Mucosa of rectum (tissue), 2 donors: ENCODE measurements around the gene AVP.
"Not testable (repeated sequence)": the region's sequence is repeated elsewhere in the genome, so short reads cannot be mapped to it uniquely, and the experiment has no call there.

Experiments used
- H3K27ac ChIP-seq, 2 donors: one replicate each; pipeline ENCODE4 v1.7.0; 2013; ENCODE audit warnings: inconsistent platforms in 2 of 2, low read depth in 2 of 2, low read length in 2 of 2
- H3K27me3 ChIP-seq, 2 donors: one replicate each; pipeline ENCODE4 v1.7.0; 2013; ENCODE audit warnings: low read length in 2 of 2; ENCODE audit not compliant: control insufficient read depth in 2 of 2, insufficient read depth in 2 of 2
- H3K36me3 ChIP-seq, 2 donors: one replicate each; pipeline ENCODE4 v1.7.0; 2013; ENCODE audit warnings: low read length in 2 of 2; ENCODE audit not compliant: control insufficient read depth in 2 of 2, insufficient read depth in 2 of 2
- H3K4me1 ChIP-seq, 2 donors: one replicate each; pipeline ENCODE4 v1.7.0; 2013; ENCODE audit warnings: low read length in 2 of 2, mild to moderate bottlenecking in 1 of 2; ENCODE audit not compliant: control insufficient read depth in 2 of 2, insufficient read depth in 2 of 2
- H3K4me3 ChIP-seq, 2 donors: one replicate each; pipeline ENCODE4 v1.7.0; 2013; ENCODE audit warnings: low read length in 2 of 2
- H3K9ac ChIP-seq, 2 donors: one replicate each; pipeline ENCODE4 v1.7.0; 2013; ENCODE audit warnings: low read length in 2 of 2, low read depth in 1 of 2, mild to moderate bottlenecking in 1 of 2
- H3K9me3 ChIP-seq, 2 donors: one replicate each; pipeline ENCODE4 v1.7.0; 2013; ENCODE audit warnings: low read length in 2 of 2; ENCODE audit not compliant: control insufficient read depth in 2 of 2
- donor health status: healthy.
- donor health status: Normal muscosa, but diverticular disease.

Gene AVP

GRCh38 chr20:3124163-3124562, 39.6 kb upstream of the AVP start:
- H3K36me3 ChIP-seq: peaks cover 19 to 28% of the 10 kb centered on the region in 2 donors
- H3K27ac ChIP-seq: not testable (repeated sequence)

GRCh38 chr20:3123542-3123941, 39.0 kb upstream of the AVP start:
- Histone ChIP-seq H3K9ac (no peak overlapping the region), H3K36me3 (peaks cover 22 to 28% of the 10 kb centered on the region in 2 donors), H3K4me1 (no peaks in the 10 kb centered on the region), H3K27ac (no peak overlapping the region), H3K9me3 (no peaks in the 10 kb centered on the region), H3K4me3 (no peak overlapping the region), H3K27me3 (no peaks in the 10 kb centered on the region)

More at GRCh38 chr20:3124163-3124562, 39.6 kb upstream of the AVP start:
- H3K27me3 ChIP-seq, H3K9me3 ChIP-seq, H3K4me1 ChIP-seq, H3K4me3 ChIP-seq, H3K9ac ChIP-seq: not testable (repeated sequence)

DNA sequence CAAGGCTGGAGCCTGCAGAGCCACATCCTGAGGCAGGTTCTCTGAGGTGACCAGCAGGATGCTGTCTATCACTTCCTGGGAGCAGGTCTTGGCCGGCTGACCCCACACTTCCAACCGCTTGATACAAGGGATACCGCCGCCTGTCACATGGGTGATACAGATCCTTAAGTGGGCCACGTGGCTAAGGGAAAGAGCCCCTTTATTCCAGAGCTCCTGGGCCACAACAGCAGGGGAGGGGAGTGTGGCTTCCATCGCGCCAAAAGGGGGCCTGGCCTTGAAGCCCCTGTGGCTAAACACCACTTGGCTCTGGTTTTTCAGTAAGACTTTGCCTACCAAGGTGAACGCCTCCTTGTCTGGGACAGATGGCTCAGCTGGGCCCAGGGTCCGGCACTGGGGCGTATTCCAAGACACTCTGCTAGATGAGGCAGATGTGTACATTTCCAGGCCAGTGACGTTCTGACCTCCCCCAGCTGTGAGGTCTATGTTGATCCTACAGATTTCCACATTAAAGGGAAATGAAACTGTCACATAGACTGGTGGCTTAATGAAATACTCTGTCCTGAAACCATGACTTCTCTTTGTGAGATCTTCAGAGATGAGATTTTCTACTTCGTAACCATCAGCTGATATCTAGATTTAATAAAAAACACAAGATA, 37.6 kb upstream of the AVP start:
- no peaks in the 10 kb centered on the region for H3K27me3 ChIP-seq
- H3K27ac ChIP-seq: no peak overlapping the region
- H3K4me1 ChIP-seq: no peaks in the 10 kb centered on the region
- peaks cover 22 to 28% of the 10 kb centered on the region in 2 donors for H3K36me3 ChIP-seq
- H3K9me3 ChIP-seq: no peaks in the 10 kb centered on the region
- no peak overlapping the region for H3K4me3 ChIP-seq
- no peak overlapping the region for H3K9ac ChIP-seq

GRCh38 chr20:3121271-3121911, 36.9 kb upstream of the AVP start:
- Histone ChIP-seq H3K9ac (no peak overlapping the region), H3K27ac (no peak overlapping the region), H3K36me3 (peaks cover 22 to 28% of the 10 kb centered on the region in 2 donors), H3K9me3 (no peaks in the 10 kb centered on the region), H3K4me1 (no peaks in the 10 kb centered on the region), H3K4me3 (no peak overlapping the region), H3K27me3 (no peaks in the 10 kb centered on the region)

- H3K4me1 ChIP-seq: no peaks in the 10 kb centered on the region
- H3K27me3 ChIP-seq: no peaks in the 10 kb centered on the region
- H3K27ac ChIP-seq: no peak overlapping the region
- no peak overlapping the region for H3K4me3 ChIP-seq
- H3K9ac ChIP-seq: no peak overlapping the region
- no peaks in the 10 kb centered on the region for H3K9me3 ChIP-seq
- peaks cover 24 to 31% of the 10 kb centered on the region in 2 donors for H3K36me3 ChIP-seq
Measured at GRCh38 chr20:3119044-3119443, 34.5 kb upstream of the AVP start.

GRCh38 chr20:3117839-3118379, 33.4 kb upstream of the AVP start:
- H3K27ac ChIP-seq, H3K9ac ChIP-seq, H3K27me3 ChIP-seq, H3K4me1 ChIP-seq, H3K9me3 ChIP-seq, H3K4me3 ChIP-seq: not testable (repeated sequence)
- peaks cover 25 to 28% of the 10 kb centered on the region in 2 donors for H3K36me3 ChIP-seq

GRCh38 chr20:3116341-3116740, 31.8 kb upstream of the AVP start:
- Histone ChIP-seq H3K36me3 (peaks cover 11 to 13% of the 10 kb centered on the region in 2 donors), H3K9me3 (no peaks in the 10 kb centered on the region), H3K4me3 (no peak overlapping the region), H3K27me3 (no peaks in the 10 kb centered on the region), H3K9ac (no peak overlapping the region), H3K27ac (no peak overlapping the region), H3K4me1 (no peaks in the 10 kb centered on the region)

DNA sequence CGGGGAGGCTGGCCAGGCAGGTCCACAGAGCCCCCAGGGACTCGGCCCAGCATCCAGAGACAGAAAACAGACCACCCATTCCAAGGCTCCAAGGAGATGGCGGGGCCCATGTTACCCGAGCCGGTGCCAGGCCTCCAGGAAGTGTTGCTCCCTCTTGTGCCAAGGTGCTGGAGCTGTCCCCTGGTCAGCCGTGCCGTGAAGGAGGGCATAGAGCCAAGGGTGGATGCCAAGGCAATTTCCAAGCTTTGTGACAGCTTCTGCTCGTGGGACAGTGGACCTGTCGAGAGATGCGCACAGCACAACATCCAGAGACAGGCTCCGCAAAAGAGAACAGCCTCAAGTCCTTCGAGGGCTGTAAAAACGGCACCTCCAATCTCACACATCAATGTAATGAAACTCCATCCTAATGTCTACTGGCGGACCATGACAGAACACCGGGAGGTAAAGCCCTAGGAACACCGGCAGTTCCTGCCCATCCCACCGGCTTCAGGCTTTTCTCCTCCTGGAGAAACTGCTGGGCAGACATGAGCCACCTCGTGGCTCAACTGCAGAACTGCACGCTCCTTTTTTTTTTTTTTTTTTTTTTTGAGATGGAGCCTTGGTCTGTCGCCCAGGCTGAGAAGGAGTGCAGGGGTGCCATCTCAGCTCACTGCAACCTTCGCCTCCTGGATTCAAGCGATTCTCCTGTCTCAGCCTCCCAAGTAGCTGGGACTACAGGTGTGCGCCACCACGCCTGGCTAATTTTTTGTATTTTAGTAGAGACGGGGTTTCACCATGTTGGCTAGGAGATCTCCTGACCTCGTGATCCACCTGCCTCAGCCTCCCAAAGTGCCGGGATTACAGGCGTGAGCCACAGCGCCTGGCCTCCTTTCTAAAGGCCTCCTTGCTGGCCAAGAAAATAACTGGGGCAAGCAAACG, 30.9 kb upstream of the AVP start:
- no peaks in the 10 kb centered on the region for H3K9me3 ChIP-seq
- H3K36me3 ChIP-seq: peaks cover 9 to 10% of the 10 kb centered on the region in 2 donors
- no peaks in the 10 kb centered on the region for H3K4me1 ChIP-seq
- no peaks in the 10 kb centered on the region for H3K27me3 ChIP-seq
- no peak overlapping the region for H3K4me3 ChIP-seq
- no peak overlapping the region for H3K27ac ChIP-seq
- no peak overlapping the region for H3K9ac ChIP-seq

GRCh38 chr20:3111995-3112394, 27.5 kb upstream of the AVP start:
- H3K9ac ChIP-seq: no peak overlapping the region
- H3K27me3 ChIP-seq: no peaks in the 10 kb centered on the region
- H3K27ac ChIP-seq: no peak overlapping the region
- H3K4me1 ChIP-seq: no peaks in the 10 kb centered on the region
- peaks cover 15 to 19% of the 10 kb centered on the region in 2 donors for H3K36me3 ChIP-seq
- H3K9me3 ChIP-seq: no peaks in the 10 kb centered on the region
- H3K4me3 ChIP-seq: no peak overlapping the region

DNA sequence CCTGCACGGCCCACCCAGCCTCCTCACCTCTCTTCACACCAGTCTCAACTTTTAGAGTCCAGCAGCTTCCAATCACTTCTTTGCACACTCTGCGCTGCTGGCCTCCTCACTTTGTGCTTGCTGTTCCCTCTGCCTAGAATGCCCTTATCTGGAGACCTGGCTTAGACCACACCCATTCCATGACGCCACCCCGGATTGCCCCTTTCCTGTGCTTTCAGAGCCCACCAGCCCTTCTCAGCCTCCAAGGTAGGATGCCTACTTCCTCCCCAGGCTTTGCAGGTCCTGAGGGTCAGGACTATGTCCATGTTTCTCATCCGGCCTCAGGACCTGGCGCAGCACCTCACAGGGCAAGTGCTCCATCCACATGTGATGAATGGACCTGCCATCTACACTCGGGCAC, 27.0 kb upstream of the AVP start:
- H3K4me3 ChIP-seq: no peak overlapping the region
- no peaks in the 10 kb centered on the region for H3K27me3 ChIP-seq
- peaks cover 15 to 19% of the 10 kb centered on the region in 2 donors for H3K36me3 ChIP-seq
- H3K9ac ChIP-seq: no peak overlapping the region
- H3K4me1 ChIP-seq: no peaks in the 10 kb centered on the region
- H3K9me3 ChIP-seq: no peaks in the 10 kb centered on the region
- no peak overlapping the region for H3K27ac ChIP-seq
